WTC11 (cell line): ENCODE measurements around the gene DNPEP. TPM values are rescaled to one million over a fixed set of nuclear protein-coding genes. Genes with fewer than 3 reads are reported as not detected.

Source experiments
- ATAC-seq: fragments of 200-7000 bp; cut with Tn5 transposase; 2 replicates; pipeline ENCODE4 v1.10.0; 2021; ENCODE audit warnings: mild to moderate bottlenecking, moderate library complexity
- CTCF ChIA-PET: fragments of 300-600 bp; sonication (Branson Sonifier 250); formaldehyde crosslinking; loops from one replicate; lab custom pipeline; 2021; ENCODE audit warnings: antibody characterized with exemption; lab: Charles Lee
- POLR2A ChIA-PET: fragments of 350-600 bp; sonication (Branson Sonifier 250); formaldehyde crosslinking; loops from one replicate; lab custom pipeline; 2021; ENCODE audit warnings: antibody characterized with exemption; lab: Charles Lee
- DNase-seq: peaks from one replicate; pipeline ENCODE4 v3.0.0; 2021; ENCODE audit warnings: low spot score
- H3K27ac Mint-ChIP-seq: 2 replicates; pipeline ENCODE4 v1.8.0; 2021; ENCODE audit warnings: mixed read lengths
- H3K27me3 Mint-ChIP-seq: 2 replicates; pipeline ENCODE4 v1.8.0; 2021; ENCODE audit warnings: low read depth, mild to moderate bottlenecking, moderate library complexity, mixed read lengths
- H3K36me3 Mint-ChIP-seq: 2 replicates; pipeline ENCODE4 v1.8.0; 2021; ENCODE audit warnings: mixed read lengths
- H3K4me1 Mint-ChIP-seq: 2 replicates; pipeline ENCODE4 v1.8.0; 2022; ENCODE audit warnings: mixed read lengths
- H3K4me3 Mint-ChIP-seq: 2 replicates; pipeline ENCODE4 v1.8.0; 2021; ENCODE audit warnings: mild to moderate bottlenecking, moderate library complexity, mixed read lengths
- H3K9me3 Mint-ChIP-seq: 2 replicates; pipeline ENCODE4 v1.8.0; 2021; ENCODE audit warnings: mixed read lengths
- ATF1 ChIP-seq: sonication (generic); formaldehyde crosslinking; IDR thresholded peaks from 2 replicates; pipeline ENCODE4 v1.8.1; 2023; ENCODE audit warnings: mild to moderate bottlenecking, moderate library complexity, missing genetic modification reagents
- CBFB ChIP-seq: sonication (generic); formaldehyde crosslinking; IDR thresholded peaks from 2 replicates; pipeline ENCODE4 v1.8.1; 2022; ENCODE audit warnings: mild to moderate bottlenecking, low read depth, missing genetic modification reagents
- ESRRA ChIP-seq: sonication (generic); formaldehyde crosslinking; IDR thresholded peaks from 2 replicates; pipeline ENCODE4 v1.8.1; 2022; ENCODE audit warnings: mild to moderate bottlenecking, missing genetic modification reagents, borderline replicate concordance
- FOXP1 ChIP-seq: sonication (generic); formaldehyde crosslinking; IDR thresholded peaks from 2 replicates; pipeline ENCODE4 v1.8.0; 2022; ENCODE audit warnings: missing genetic modification reagents, mild to moderate bottlenecking, moderate library complexity, borderline replicate concordance
- GABPB1 ChIP-seq: sonication (generic); formaldehyde crosslinking; IDR thresholded peaks from 2 replicates; pipeline ENCODE4 v1.8.1; 2023; ENCODE audit warnings: mild to moderate bottlenecking, missing genetic modification reagents
- GTF2I ChIP-seq: fragments of 250-450 bp; sonication (Bioruptor Pico); conservative IDR thresholded peaks from 2 replicates; pipeline ENCODE4 v1.4.0; 2021; ENCODE audit warnings: mild to moderate bottlenecking
- JUN ChIP-seq: sonication (generic); formaldehyde crosslinking; IDR thresholded peaks from 2 replicates; pipeline ENCODE4 v1.8.0; 2023; ENCODE audit warnings: mild to moderate bottlenecking, missing genetic modification reagents
- MYBL2 ChIP-seq: sonication (generic); formaldehyde crosslinking; IDR thresholded peaks from 2 replicates; pipeline ENCODE4 v1.8.1; 2023; ENCODE audit warnings: mild to moderate bottlenecking, moderate library complexity, missing genetic modification reagents
- NFE2L1 ChIP-seq: sonication (generic); formaldehyde crosslinking; IDR thresholded peaks from 2 replicates; pipeline ENCODE4 v1.8.1; 2023; ENCODE audit warnings: missing genetic modification reagents
- SP1 ChIP-seq: sonication (generic); formaldehyde crosslinking; conservative IDR thresholded peaks from 2 replicates; pipeline ENCODE4 v1.8.1; 2022; ENCODE audit warnings: missing genetic modification reagents
- TCF7 ChIP-seq: sonication (generic); formaldehyde crosslinking; IDR thresholded peaks from 2 replicates; pipeline ENCODE4 v1.8.0; 2022; ENCODE audit warnings: mild to moderate bottlenecking, low read depth, missing genetic modification reagents, moderate library complexity
- ZBTB21 ChIP-seq: sonication (generic); formaldehyde crosslinking; IDR thresholded peaks from 2 replicates; pipeline ENCODE4 v1.8.1; 2023; ENCODE audit warnings: mild to moderate bottlenecking, missing genetic modification reagents, borderline replicate concordance
- ZNF317 ChIP-seq: sonication (generic); formaldehyde crosslinking; IDR thresholded peaks from 2 replicates; pipeline ENCODE4 v1.8.1; 2023; ENCODE audit warnings: low read depth, mild to moderate bottlenecking, moderate library complexity, missing genetic modification reagents, borderline replicate concordance
- total RNA-seq: library from RNA; stranded (reverse); gene quantifications from 3 replicates; pipeline ENCODE4 v1.2.3, GENCODE V29; 2021
- TF ChIP-seq, protein P1 (sequence below): fragments of 250-450 bp; sonication (Bioruptor Pico); IDR thresholded peaks from 2 replicates; pipeline ENCODE4 v1.9.0; 2021; ENCODE audit warnings: mild to moderate bottlenecking
- TF ChIP-seq, protein P2 (sequence below): fragments of 250-450 bp; sonication (Bioruptor Pico); conservative IDR thresholded peaks from 2 replicates; pipeline ENCODE4 v1.9.0; 2021; ENCODE audit warnings: mild to moderate bottlenecking
- TF ChIP-seq, protein P3 (sequence below): fragments of 250-450 bp; sonication (Bioruptor Pico); IDR thresholded peaks from 2 replicates; pipeline ENCODE4 v2.1.2; 2022; ENCODE audit warnings: mild to moderate bottlenecking, moderate library complexity
- TF ChIP-seq, protein P4 (sequence below): sonication (generic); formaldehyde crosslinking; IDR thresholded peaks from 2 replicates; pipeline ENCODE4 v1.8.0; 2022; ENCODE audit warnings: mild to moderate bottlenecking, missing genetic modification reagents

DNPEP gene
- total RNA-seq, 1 experiment from 2014 or later: 67.6 TPM

DNA sequence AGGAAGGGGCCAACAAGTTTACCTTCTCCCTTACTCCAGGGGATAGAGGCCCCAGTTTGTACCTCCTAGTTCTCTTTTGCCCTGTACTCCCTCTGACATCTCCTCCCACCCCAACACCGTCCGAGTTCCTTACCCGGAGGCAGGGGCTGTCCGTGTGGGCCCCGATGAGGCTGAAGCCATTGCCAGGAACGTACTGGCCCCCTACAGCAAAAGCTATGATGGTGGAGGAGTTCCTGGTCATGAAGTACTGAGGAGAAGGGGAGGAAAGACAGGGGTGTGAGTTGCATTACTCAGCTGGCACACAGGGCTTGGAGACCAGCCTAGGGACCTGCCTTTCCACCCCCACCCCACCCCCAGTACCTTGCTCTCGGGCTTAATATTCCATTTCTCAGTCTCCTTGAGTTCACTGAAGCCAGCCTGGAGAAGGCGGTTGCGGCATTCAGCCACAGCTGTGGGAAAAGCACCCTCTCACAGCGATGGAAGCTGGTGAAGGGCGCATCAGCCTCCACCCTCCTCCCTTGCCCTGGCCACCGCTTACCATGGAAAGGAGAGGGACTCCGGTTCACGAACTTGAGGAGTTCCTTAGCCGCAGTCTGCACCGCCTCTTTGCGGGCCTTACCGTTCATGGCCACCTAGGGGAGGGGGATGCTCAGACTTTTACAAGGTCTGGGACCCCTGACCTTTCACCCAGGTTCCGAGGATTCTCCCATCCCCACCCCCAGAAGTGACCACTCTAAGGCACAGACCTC lies 1.0 kb downstream of the DNPEP start:
- DNase-seq (peak; percentile 30), ATAC-seq (peak; percentile 1)
- Mint-ChIP-seq H3K27ac (peak overlapping the region; percentile 91), H3K36me3 (peaks cover 28% of the 10 kb centered on the region), H3K4me1 (peaks cover 7% of the 10 kb centered on the region), H3K9me3 (no peaks in the 10 kb centered on the region), H3K4me3 (peak overlapping the region; percentile 90), H3K27me3 (0 out of 2 replicates have a peak, but pooled peaks cover 3% of the 10 kb centered on the region)
- CTCF ChIA-PET: interaction anchor here (0.6 to 3.9 kb wide), 28 partner anchors 9 to 385 kb away, joined by 3 to 64 read pairs (median 4); partner anchors contain the start of genes ABCB6, GMPPA, PTPRN and SPEG
- POLR2A ChIA-PET: interaction anchor here (0.6 to 1.7 kb wide), 9 partner anchors 8 to 210 kb away, joined by 3 to 6 read pairs (median 4); partner anchors contain the start of genes CNPPD1, GLB1L, GMPPA and STK16
- TF ChIP-seq ZBTB21: no peak

DNA sequence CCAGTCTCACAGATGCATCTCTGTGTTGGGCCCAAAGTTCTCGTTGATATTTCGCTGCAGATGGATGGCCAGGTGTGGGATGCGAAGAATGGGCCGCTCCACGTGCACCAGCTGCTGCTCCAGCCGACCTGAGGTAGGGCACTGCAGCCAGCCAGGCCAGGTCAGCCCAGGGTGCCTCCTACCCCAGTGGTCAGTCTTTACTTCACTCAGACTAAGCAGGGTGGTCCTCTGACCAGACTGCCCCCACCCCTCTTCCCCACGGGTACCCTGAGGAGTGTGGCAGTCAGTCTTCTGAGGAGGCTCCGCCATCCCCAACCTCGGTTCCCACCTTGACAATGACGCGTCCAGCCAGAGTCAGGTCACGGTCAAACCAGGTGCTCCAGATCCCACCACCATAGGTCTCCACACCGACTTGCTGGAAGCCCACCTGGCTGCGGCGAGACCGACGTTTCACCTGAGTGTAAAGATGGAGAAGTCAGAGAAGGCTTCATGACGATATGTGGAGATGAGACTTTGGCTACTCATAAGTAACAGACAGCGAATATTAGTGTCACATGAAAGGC lies 1.7 kb downstream of the DNPEP start:
- ATAC-seq: no peak
- Mint-ChIP-seq H3K4me3 (peak overlapping the region; percentile 34), H3K27ac (no peak overlapping the region), H3K27me3 (0 out of 2 replicates have a peak, but pooled peaks cover under 1% of the 10 kb centered on the region), H3K9me3 (no peaks in the 10 kb centered on the region), H3K36me3 (peaks cover 32% of the 10 kb centered on the region), H3K4me1 (peaks cover 7% of the 10 kb centered on the region)
- 0 out of 2 replicates have a peak, but pooled peaks have one; percentile 28 for TF ChIP-seq TCF7 (CRISPR knock-in tag)
- TF ChIP-seq, protein P1, sequence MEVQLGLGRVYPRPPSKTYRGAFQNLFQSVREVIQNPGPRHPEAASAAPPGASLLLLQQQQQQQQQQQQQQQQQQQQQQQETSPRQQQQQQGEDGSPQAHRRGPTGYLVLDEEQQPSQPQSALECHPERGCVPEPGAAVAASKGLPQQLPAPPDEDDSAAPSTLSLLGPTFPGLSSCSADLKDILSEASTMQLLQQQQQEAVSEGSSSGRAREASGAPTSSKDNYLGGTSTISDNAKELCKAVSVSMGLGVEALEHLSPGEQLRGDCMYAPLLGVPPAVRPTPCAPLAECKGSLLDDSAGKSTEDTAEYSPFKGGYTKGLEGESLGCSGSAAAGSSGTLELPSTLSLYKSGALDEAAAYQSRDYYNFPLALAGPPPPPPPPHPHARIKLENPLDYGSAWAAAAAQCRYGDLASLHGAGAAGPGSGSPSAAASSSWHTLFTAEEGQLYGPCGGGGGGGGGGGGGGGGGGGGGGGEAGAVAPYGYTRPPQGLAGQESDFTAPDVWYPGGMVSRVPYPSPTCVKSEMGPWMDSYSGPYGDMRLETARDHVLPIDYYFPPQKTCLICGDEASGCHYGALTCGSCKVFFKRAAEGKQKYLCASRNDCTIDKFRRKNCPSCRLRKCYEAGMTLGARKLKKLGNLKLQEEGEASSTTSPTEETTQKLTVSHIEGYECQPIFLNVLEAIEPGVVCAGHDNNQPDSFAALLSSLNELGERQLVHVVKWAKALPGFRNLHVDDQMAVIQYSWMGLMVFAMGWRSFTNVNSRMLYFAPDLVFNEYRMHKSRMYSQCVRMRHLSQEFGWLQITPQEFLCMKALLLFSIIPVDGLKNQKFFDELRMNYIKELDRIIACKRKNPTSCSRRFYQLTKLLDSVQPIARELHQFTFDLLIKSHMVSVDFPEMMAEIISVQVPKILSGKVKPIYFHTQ (CRISPR knock-in tag): no peak
- no peak for DNase-seq
- POLR2A ChIA-PET: interaction anchor here (0.6 to 1.5 kb wide), 3 partner anchors 30 to 209 kb away, joined by 3 to 4 read pairs (median 4); partner anchors contain the start of gene CNPPD1
- CTCF ChIA-PET: interaction anchor here (1.0 to 3.3 kb wide), 3 partner anchors 91 to 384 kb away, joined by 3 to 27 read pairs (median 3); no protein-coding TSS in a partner anchor

DNA sequence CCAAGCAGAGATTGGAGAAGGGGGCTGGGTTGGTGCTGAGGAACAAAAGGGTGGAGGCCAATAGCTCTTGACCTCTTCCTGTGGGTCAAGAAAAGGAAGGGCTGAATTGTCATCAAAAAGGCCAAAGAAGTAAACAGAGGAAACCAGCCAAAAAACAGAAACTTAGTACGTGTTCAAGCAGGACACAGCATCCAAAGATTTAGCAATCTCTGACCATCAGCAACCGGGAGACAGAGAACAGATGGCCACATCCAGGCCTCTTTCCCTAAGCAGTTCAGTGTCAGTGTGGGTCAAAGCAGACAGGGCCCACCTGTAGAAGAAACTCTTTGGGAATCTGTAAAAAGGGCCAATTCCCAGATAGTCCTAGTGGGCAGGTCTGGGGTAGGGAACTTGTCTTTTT lies 2.9 kb downstream of the DNPEP start:
- no peak for ATAC-seq
- peaks cover 7% of the 10 kb centered on the region for H3K4me1 Mint-ChIP-seq
- H3K27ac Mint-ChIP-seq: no peak overlapping the region
- no peak overlapping the region for H3K4me3 Mint-ChIP-seq
- ChIA-PET CTCF (interaction anchor here (1.3 kb wide), 1 partner anchor 34 kb away, joined by 3 read pairs; no protein-coding TSS in a partner anchor), POLR2A (interaction anchor here (0.7 kb wide), 1 partner anchor 32 kb away, joined by 3 read pairs; no protein-coding TSS in a partner anchor)
- H3K27me3 Mint-ChIP-seq: no peaks in the 10 kb centered on the region
- peaks cover 36% of the 10 kb centered on the region for H3K36me3 Mint-ChIP-seq
- DNase-seq: no peak
- H3K9me3 Mint-ChIP-seq: no peaks in the 10 kb centered on the region
- TF ChIP-seq ZBTB21 (no peak), ESRRA (CRISPR knock-in tag) (no peak), JUN (CRISPR knock-in tag) (no peak), NFE2L1 (CRISPR knock-in tag) (no peak), ZNF317 (no peak), GABPB1 (no peak), MYBL2 (CRISPR knock-in tag) (no peak), FOXP1 (CRISPR knock-in tag) (no peak), GTF2I (CRISPR knock-in tag) (no peak), ATF1 (CRISPR knock-in tag) (no peak), SP1 (CRISPR knock-in tag) (no peak), CBFB (CRISPR knock-in tag) (no peak)
- TF ChIP-seq, protein P2, sequence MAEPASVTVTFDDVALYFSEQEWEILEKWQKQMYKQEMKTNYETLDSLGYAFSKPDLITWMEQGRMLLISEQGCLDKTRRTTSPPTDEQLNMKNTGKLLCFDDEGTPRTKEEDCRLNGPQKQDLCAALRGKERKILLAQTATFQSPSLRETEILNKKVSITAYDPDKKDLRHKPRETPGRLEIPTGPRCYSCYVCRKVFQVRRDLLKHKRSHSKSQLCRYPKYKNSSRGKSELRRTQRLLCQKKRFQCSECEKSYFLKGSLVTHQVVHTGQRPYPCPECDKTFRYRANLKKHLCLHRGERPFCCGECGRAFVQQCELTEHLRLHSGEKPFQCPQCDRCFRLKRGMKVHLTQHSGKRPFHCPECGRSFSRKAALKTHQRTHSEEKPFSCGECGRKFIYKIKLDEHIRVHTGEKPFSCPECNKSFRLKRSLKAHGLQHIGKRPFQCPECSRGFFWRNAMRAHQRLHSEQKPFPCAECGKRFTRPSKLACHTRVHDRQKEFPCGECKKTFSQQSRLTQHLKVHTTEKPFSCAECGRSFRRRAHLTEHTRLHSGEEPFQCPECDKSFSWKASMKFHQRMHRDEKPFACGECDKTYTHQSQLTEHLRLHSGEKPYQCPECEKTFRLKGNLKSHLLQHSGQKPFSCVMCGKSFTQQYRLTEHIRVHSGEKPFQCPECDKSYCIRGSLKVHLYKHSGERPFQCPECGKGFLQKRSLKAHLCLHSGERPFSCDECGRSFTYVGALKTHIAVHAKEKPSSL (CRISPR knock-in tag): no peak
- TF ChIP-seq, protein P3, sequence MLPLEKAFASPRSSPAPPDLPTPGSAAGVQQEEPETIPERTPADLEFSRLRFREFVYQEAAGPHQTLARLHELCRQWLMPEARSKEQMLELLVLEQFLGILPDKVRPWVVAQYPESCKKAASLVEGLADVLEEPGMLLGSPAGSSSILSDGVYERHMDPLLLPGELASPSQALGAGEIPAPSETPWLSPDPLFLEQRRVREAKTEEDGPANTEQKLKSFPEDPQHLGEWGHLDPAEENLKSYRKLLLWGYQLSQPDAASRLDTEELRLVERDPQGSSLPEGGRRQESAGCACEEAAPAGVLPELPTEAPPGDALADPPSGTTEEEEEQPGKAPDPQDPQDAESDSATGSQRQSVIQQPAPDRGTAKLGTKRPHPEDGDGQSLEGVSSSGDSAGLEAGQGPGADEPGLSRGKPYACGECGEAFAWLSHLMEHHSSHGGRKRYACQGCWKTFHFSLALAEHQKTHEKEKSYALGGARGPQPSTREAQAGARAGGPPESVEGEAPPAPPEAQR (CRISPR knock-in tag): no peak
- TF ChIP-seq, protein P4, sequence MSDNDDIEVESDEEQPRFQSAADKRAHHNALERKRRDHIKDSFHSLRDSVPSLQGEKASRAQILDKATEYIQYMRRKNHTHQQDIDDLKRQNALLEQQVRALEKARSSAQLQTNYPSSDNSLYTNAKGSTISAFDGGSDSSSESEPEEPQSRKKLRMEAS (CRISPR knock-in tag): no peak
- TF ChIP-seq, protein P1 (CRISPR knock-in tag): no peak
